Activated CD4-positive, alpha-beta T cell treated with anti-CD3 and anti-CD28 coated beads, Interleukin-2, amount 10 ng/mL, durations not matched to agents 7 days and 5 days (primary cell): ENCODE measurements around the gene TRIM62. TPM values are rescaled to one million over a fixed set of nuclear protein-coding genes. Genes with fewer than 3 reads are reported as not detected.
"Not testable (repeated sequence)": the region's sequence is repeated elsewhere in the genome, so short reads cannot be mapped to it uniquely, and the experiment has no call there.

Experiments
- CTCF ChIA-PET: fragments of 350-600 bp; sonication (Branson Sonifier 250); formaldehyde crosslinking; loops from one replicate; lab custom pipeline; 2021; ENCODE audit warnings: antibody characterized with exemption; lab: Charles Lee
- POLR2A ChIA-PET: fragments of 350-600 bp; sonication (Branson Sonifier 250); formaldehyde crosslinking; loops from one replicate; lab custom pipeline; 2021; ENCODE audit warnings: antibody characterized with exemption; lab: Charles Lee
- DNase-seq: peaks from one replicate; pipeline ENCODE4 v3.0.0-alpha.2; 2020
- H3K27ac Mint-ChIP-seq: one replicate; pipeline ENCODE4 v1.8.0; 2021; ENCODE audit warnings: mild to moderate bottlenecking, moderate library complexity, mixed read lengths
- H3K27me3 Mint-ChIP-seq: one replicate; pipeline ENCODE4 v1.8.0; 2021; ENCODE audit warnings: mixed read lengths
- H3K36me3 Mint-ChIP-seq: one replicate; pipeline ENCODE4 v1.8.0; 2021; ENCODE audit warnings: low read depth, mixed read lengths
- H3K4me1 Mint-ChIP-seq: one replicate; pipeline ENCODE4 v1.8.0; 2021; ENCODE audit warnings: mixed read lengths
- H3K4me3 Mint-ChIP-seq: one replicate; pipeline ENCODE4 v1.8.0; 2021; ENCODE audit warnings: mild to moderate bottlenecking, moderate library complexity, mixed read lengths
- H3K9me3 Mint-ChIP-seq: one replicate; pipeline ENCODE4 v1.8.0; 2021; ENCODE audit warnings: mixed read lengths
- total RNA-seq, 2 experiments: library from RNA; stranded (reverse); gene quantifications; one replicate each; pipeline ENCODE4 v1.2.3, GENCODE V29; 2021

TRIM62 gene
- total RNA-seq, 2 experiments from 2014 or later: 9.3 to 10.2 TPM

GRCh38 chr1:33136041-33136440 is 45.8 kb downstream of the TRIM62 start:
- H3K4me3 Mint-ChIP-seq, H3K27me3 Mint-ChIP-seq, DNase-seq, H3K9me3 Mint-ChIP-seq, H3K36me3 Mint-ChIP-seq, POLR2A ChIA-PET: not testable (repeated sequence)
- Mint-ChIP-seq H3K4me1 (peaks cover 13% of the 10 kb centered on the region), H3K27ac (peak overlapping the region; percentile 58)
- CTCF ChIA-PET: interaction anchor here (1.3 to 1.8 kb wide), 2 partner anchors 9 to 350 kb away, joined by 3 to 5 read pairs; no protein-coding TSS in a partner anchor

GRCh38 chr1:33133478-33134105 is 48.3 kb downstream of the TRIM62 start:
- no peak for DNase-seq
- Mint-ChIP-seq H3K4me3 (no peak overlapping the region), H3K4me1 (peaks cover 27% of the 10 kb centered on the region), H3K9me3 (no peaks in the 10 kb centered on the region), H3K36me3 (peaks cover 4% of the 10 kb centered on the region), H3K27me3 (no peaks in the 10 kb centered on the region), H3K27ac (no peak overlapping the region)
- POLR2A ChIA-PET: no interaction called here
- CTCF ChIA-PET: interaction anchor here (1.0 to 1.1 kb wide), 2 partner anchors 12 to 33 kb away, joined by 3 read pairs; no protein-coding TSS in a partner anchor

- ChIA-PET POLR2A (no interaction called here), CTCF (no interaction called here)
- Mint-ChIP-seq H3K27ac (no peak overlapping the region), H3K4me1 (peaks cover 33% of the 10 kb centered on the region), H3K36me3 (peaks cover 6% of the 10 kb centered on the region), H3K4me3 (no peak overlapping the region), H3K9me3 (no peaks in the 10 kb centered on the region), H3K27me3 (no peaks in the 10 kb centered on the region)
- no peak for DNase-seq
Observed at GRCh38 chr1:33132549-33132948, 49.3 kb downstream of the TRIM62 start.

- H3K27ac Mint-ChIP-seq: no peak overlapping the region
- H3K36me3 Mint-ChIP-seq: peaks cover 6% of the 10 kb centered on the region
- no peaks in the 10 kb centered on the region for H3K9me3 Mint-ChIP-seq
- H3K4me3 Mint-ChIP-seq: no peak overlapping the region
- POLR2A ChIA-PET: no interaction called here
- H3K27me3 Mint-ChIP-seq: no peaks in the 10 kb centered on the region
- H3K4me1 Mint-ChIP-seq: peaks cover 35% of the 10 kb centered on the region
- CTCF ChIA-PET: no interaction called here
- no peak for DNase-seq
Observed at GRCh38 chr1:33131191-33131590, 50.7 kb downstream of the TRIM62 start.

GRCh38 chr1:33130297-33130696 is 51.5 kb downstream of the TRIM62 start:
- Mint-ChIP-seq H3K4me3 (no peak overlapping the region), H3K9me3 (no peaks in the 10 kb centered on the region), H3K27ac (no peak overlapping the region), H3K4me1 (peaks cover 42% of the 10 kb centered on the region), H3K27me3 (no peaks in the 10 kb centered on the region), H3K36me3 (peaks cover 14% of the 10 kb centered on the region)
- CTCF ChIA-PET: interaction anchor here (0.6 to 1.1 kb wide), 2 partner anchors 31 to 204 kb away, joined by 3 to 4 read pairs; no protein-coding TSS in a partner anchor
- no peak for DNase-seq
- POLR2A ChIA-PET: interaction anchor here (0.5 kb wide), 1 partner anchor 106 kb away, joined by 17 read pairs; no protein-coding TSS in a partner anchor

- no peaks in the 10 kb centered on the region for H3K9me3 Mint-ChIP-seq
- peaks cover 22% of the 10 kb centered on the region for H3K36me3 Mint-ChIP-seq
- no peaks in the 10 kb centered on the region for H3K27me3 Mint-ChIP-seq
- peaks cover 46% of the 10 kb centered on the region for H3K4me1 Mint-ChIP-seq
- DNase-seq: no peak
- CTCF ChIA-PET: interaction anchor here (1.2 kb wide), 1 partner anchor 268 kb away, joined by 3 read pairs; no protein-coding TSS in a partner anchor
- POLR2A ChIA-PET: no interaction called here
- peak overlapping the region; percentile 88 for H3K4me3 Mint-ChIP-seq
- peak overlapping the region; percentile 96 for H3K27ac Mint-ChIP-seq
Observed at GRCh38 chr1:33128781-33129180, 53.1 kb downstream of the TRIM62 start.

GRCh38 chr1:33127001-33127823 is 54.6 kb downstream of the TRIM62 start:
- peak; percentile 99 for DNase-seq
- CTCF ChIA-PET: interaction anchor here (0.5 to 3.7 kb wide), 59 partner anchors 8 to 1617 kb away, joined by 3 to 63 read pairs (median 4); partner anchors contain the start of genes HPCA, RNF19B and TRIM62
- Mint-ChIP-seq H3K36me3 (peaks cover 22% of the 10 kb centered on the region), H3K27me3 (no peaks in the 10 kb centered on the region), H3K4me3 (peak overlapping the region; percentile 88), H3K4me1 (peaks cover 44% of the 10 kb centered on the region), H3K9me3 (no peaks in the 10 kb centered on the region), H3K27ac (peak overlapping the region; percentile 96)
- POLR2A ChIA-PET: interaction anchor here (0.7 to 1.4 kb wide), 7 partner anchors 10 to 146 kb away, joined by 3 to 7 read pairs (median 4); partner anchors contain the start of genes AZIN2 and TRIM62

GRCh38 chr1:33126411-33127000 is 55.3 kb downstream of the TRIM62 start:
- Mint-ChIP-seq H3K4me3 (peak overlapping the region; percentile 88), H3K9me3 (no peaks in the 10 kb centered on the region), H3K36me3 (peaks cover 22% of the 10 kb centered on the region), H3K27ac (peak overlapping the region; percentile 96), H3K4me1 (peaks cover 44% of the 10 kb centered on the region), H3K27me3 (no peaks in the 10 kb centered on the region)
- ChIA-PET POLR2A (interaction anchor here (0.7 to 1.4 kb wide), 6 partner anchors 10 to 146 kb away, joined by 3 to 7 read pairs (median 4); partner anchors contain the start of genes AZIN2 and TRIM62), CTCF (interaction anchor here (0.6 to 3.7 kb wide), 48 partner anchors 8 to 1616 kb away, joined by 3 to 63 read pairs (median 4); partner anchors contain the start of genes HPCA, RNF19B and TRIM62)
- no peak for DNase-seq

- not testable (repeated sequence) for H3K4me3 Mint-ChIP-seq, H3K27ac Mint-ChIP-seq, H3K27me3 Mint-ChIP-seq, H3K9me3 Mint-ChIP-seq, DNase-seq
- peaks cover 32% of the 10 kb centered on the region for H3K4me1 Mint-ChIP-seq
- ChIA-PET CTCF (interaction anchor here (1.1 to 3.7 kb wide), 3 partner anchors 9 to 128 kb away, joined by 3 to 63 read pairs (median 5); no protein-coding TSS in a partner anchor), POLR2A (interaction anchor here (0.6 kb wide), 1 partner anchor 41 kb away, joined by 6 read pairs; no protein-coding TSS in a partner anchor)
- peaks cover 22% of the 10 kb centered on the region for H3K36me3 Mint-ChIP-seq
Observed at GRCh38 chr1:33124647-33125046, 57.2 kb downstream of the TRIM62 start.

GRCh38 chr1:33123266-33123665 is 58.6 kb downstream of the TRIM62 start:
- peaks cover 17% of the 10 kb centered on the region for H3K36me3 Mint-ChIP-seq

GRCh38 chr1:33122483-33123178 is 59.2 kb downstream of the TRIM62 start:
- no peak for DNase-seq
- H3K27me3 Mint-ChIP-seq: no peaks in the 10 kb centered on the region
- H3K9me3 Mint-ChIP-seq: no peaks in the 10 kb centered on the region
- no peak overlapping the region for H3K4me3 Mint-ChIP-seq
- H3K4me1 Mint-ChIP-seq: peaks cover 16% of the 10 kb centered on the region
- CTCF ChIA-PET: interaction anchor here (0.9 to 1.5 kb wide), 3 partner anchors 9 to 23 kb away, joined by 3 to 5 read pairs (median 3); no protein-coding TSS in a partner anchor
- POLR2A ChIA-PET: no interaction called here
- H3K36me3 Mint-ChIP-seq: peaks cover 17% of the 10 kb centered on the region
- H3K27ac Mint-ChIP-seq: no peak overlapping the region

More at GRCh38 chr1:33123266-33123665, 58.6 kb downstream of the TRIM62 start:
- POLR2A ChIA-PET: no interaction called here
- Mint-ChIP-seq H3K27me3 (no peaks in the 10 kb centered on the region), H3K4me3 (no peak overlapping the region), H3K27ac (no peak overlapping the region), H3K9me3 (no peaks in the 10 kb centered on the region), H3K4me1 (peaks cover 19% of the 10 kb centered on the region)
- DNase-seq: no peak
- CTCF ChIA-PET: interaction anchor here (0.9 to 1.5 kb wide), 2 partner anchors 10 to 24 kb away, joined by 3 to 5 read pairs; no protein-coding TSS in a partner anchor
